GM12864 (cell line): ENCODE measurements around the gene F13B.
"Not testable (repeated sequence)": the region's sequence is repeated elsewhere in the genome, so short reads cannot be mapped to it uniquely, and the experiment has no call there.

ENCODE experiments used
- DNase-seq: peaks from one replicate; pipeline ENCODE4 v3.0.0-alpha.2; 2011; ENCODE audit warnings: low read depth
- H3K4me3 ChIP-seq: 2 replicates; pipeline ENCODE4 v1.5.1; 2011; ENCODE audit warnings: mild to moderate bottlenecking, low read depth, low read length, control low read depth
- CTCF ChIP-seq: IDR thresholded peaks from 2 replicates; pipeline ENCODE4 v1.5.1; 2011; ENCODE audit warnings: low read depth, mild to moderate bottlenecking, moderate library complexity, low read length, control low read depth, inconsistent platforms; ENCODE audit errors: missing control alignments

Gene F13B

GRCh38 chr1:197066719-197067456 is at the start of gene F13B:
F13B (minus strand) TSS chr1:197067260; CDS start chr1:197067223, 37 bp downstream.
- TF ChIP-seq CTCF, result no peak
- H3K4me3 ChIP-seq, result no peak within 1 kb of the TSS
- DNase-seq, result no peak

- no peak overlapping the region for H3K4me3 ChIP-seq
- no peak for TF ChIP-seq CTCF
- no peak for DNase-seq
These were observed 49.1 kb upstream of the F13B start for GRCh38 chr1:197116156-197116555.

- TF ChIP-seq CTCF, result no peak
- no peak for DNase-seq
- H3K4me3 ChIP-seq, result no peak overlapping the region
These were observed 39.8 kb upstream of the F13B start for GRCh38 chr1:197106869-197107268.

- H3K4me3 ChIP-seq, result no peak overlapping the region
- no peak for TF ChIP-seq CTCF
- no peak for DNase-seq
These were observed 36.2 kb upstream of the F13B start for GRCh38 chr1:197103300-197103699.

- no peak for DNase-seq
- TF ChIP-seq CTCF, result no peak
These were observed 34.9 kb upstream of the F13B start for GRCh38 chr1:197101978-197102377.

GRCh38 chr1:197100677-197101076 is 33.6 kb upstream of the F13B start:
- no peak for TF ChIP-seq CTCF
- DNase-seq, result no peak
- H3K4me3 ChIP-seq, result no peak overlapping the region

More at GRCh38 chr1:197101978-197102377, 34.9 kb upstream of the F13B start:
- H3K4me3 ChIP-seq, result no peak overlapping the region

- no peak for TF ChIP-seq CTCF
- no peak for DNase-seq
- H3K4me3 ChIP-seq, result no peak overlapping the region
These were observed 32.4 kb upstream of the F13B start for GRCh38 chr1:197099444-197099843.

- H3K4me3 ChIP-seq, DNase-seq: not testable (repeated sequence)
These were observed 29.9 kb upstream of the F13B start for GRCh38 chr1:197096971-197097370.
